HG02678 (cell line): Measurements from ENCODE around the gene UPK3BL2.
"Not testable (repeated sequence)": the region's sequence is repeated elsewhere in the genome, so short reads cannot be mapped to it uniquely, and the experiment has no call there.

Experiments
- ATAC-seq: cut with Tn5 transposase; IDR thresholded peaks from one replicate; pipeline ENCODE4 v1.9.1; 2021; ENCODE audit warnings: mild to moderate bottlenecking, moderate library complexity; ENCODE audit not compliant: unreplicated experiment

The UPK3BL2 gene

GRCh38 chr7:102532127-102532526, 11.4 kb downstream of the UPK3BL2 start:
- ATAC-seq, result not testable (repeated sequence)

GRCh38 chr7:102531583-102531982, 11.9 kb downstream of the UPK3BL2 start:
- not testable (repeated sequence) for ATAC-seq

- not testable (repeated sequence) for ATAC-seq
Measured at GRCh38 chr7:102527822-102528793, 15.4 kb downstream of the UPK3BL2 start.

GRCh38 chr7:102527182-102527581, 16.3 kb downstream of the UPK3BL2 start:
- not testable (repeated sequence) for ATAC-seq

GRCh38 chr7:102524803-102525202, 18.7 kb downstream of the UPK3BL2 start:
- not testable (repeated sequence) for ATAC-seq

- ATAC-seq, result not testable (repeated sequence)
Measured at GRCh38 chr7:102520797-102521196, 22.7 kb downstream of the UPK3BL2 start.

GRCh38 chr7:102517550-102518147, 25.8 kb downstream of the UPK3BL2 start, which contains the start of gene RASA4B:
RASA4B (minus strand) TSS chr7:102517777; CDS start chr7:102517710, 67 bp downstream.
- ATAC-seq, result peak; percentile 72

- ATAC-seq, result not testable (repeated sequence)
Measured at GRCh38 chr7:102516951-102517350, 26.5 kb downstream of the UPK3BL2 start.

GRCh38 chr7:102515889-102516288, 27.6 kb downstream of the UPK3BL2 start:
- ATAC-seq, result not testable (repeated sequence)

- peak; percentile 76 for ATAC-seq
Measured at GRCh38 chr7:102514881-102515721, 28.4 kb downstream of the UPK3BL2 start.

- not testable (repeated sequence) for ATAC-seq
Measured at GRCh38 chr7:102512642-102513221, 30.8 kb downstream of the UPK3BL2 start.

GRCh38 chr7:102511860-102512522, 31.5 kb downstream of the UPK3BL2 start:
- ATAC-seq, result peak; percentile 36

GRCh38 chr7:102510575-102510974, 32.9 kb downstream of the UPK3BL2 start:
- ATAC-seq, result not testable (repeated sequence)

GRCh38 chr7:102507410-102508088, 35.9 kb downstream of the UPK3BL2 start:
- ATAC-seq, result not testable (repeated sequence)

GRCh38 chr7:102505298-102506185, 38.0 kb downstream of the UPK3BL2 start:
- ATAC-seq, result not testable (repeated sequence)

GRCh38 chr7:102503141-102503540, 40.4 kb downstream of the UPK3BL2 start:
- not testable (repeated sequence) for ATAC-seq

- ATAC-seq, result not testable (repeated sequence)
Measured at GRCh38 chr7:102498321-102498720, 45.2 kb downstream of the UPK3BL2 start.

GRCh38 chr7:102497308-102497707, 46.2 kb downstream of the UPK3BL2 start:
- ATAC-seq, result not testable (repeated sequence)
